Amniotic stem cell (primary cell): ENCODE measurements around the gene RHBG.

Experiments used
- DNase-seq: peaks from one replicate; lab custom pipeline; 2025; lab: John Stamatoyannopoulos, UW

RHBG gene

GRCh38 chr1:156424806-156425432 is 55.9 kb downstream of the RHBG start:
- no peak for DNase-seq

- no peak for DNase-seq
Measured at GRCh38 chr1:156425943-156426342, 56.9 kb downstream of the RHBG start.

- no peak for DNase-seq
Measured at GRCh38 chr1:156427957-156428356, 58.9 kb downstream of the RHBG start.

- no peak for DNase-seq
Measured at GRCh38 chr1:156428746-156429288, 59.8 kb downstream of the RHBG start.

GRCh38 chr1:156429313-156430060 is 60.5 kb downstream of the RHBG start:
- no peak for DNase-seq

GRCh38 chr1:156430303-156430702 is 61.3 kb downstream of the RHBG start:
- no peak for DNase-seq

GRCh38 chr1:156430866-156431265 is 61.9 kb downstream of the RHBG start:
- no peak for DNase-seq

GRCh38 chr1:156431366-156431765 is 62.4 kb downstream of the RHBG start:
- no peak for DNase-seq

GRCh38 chr1:156431769-156432668 is 63.0 kb downstream of the RHBG start:
- no peak for DNase-seq

- no peak for DNase-seq
Measured at GRCh38 chr1:156432669-156433018, 63.6 kb downstream of the RHBG start.

- DNase-seq, result no peak
Measured at GRCh38 chr1:156433032-156433431, 64.0 kb downstream of the RHBG start.

GRCh38 chr1:156433602-156434001 is 64.6 kb downstream of the RHBG start:
- no peak for DNase-seq
